ENCODE results near the gene SMAD7.

Gene SMAD7

GRCh38 chr18:48959921-48960920 is 9.5 kb upstream of the SMAD7 start:
- DNase-seq (ENCODE audit: low spot score): peak; percentile 74

GRCh38 chr18:48959551-48959920 is 8.8 kb upstream of the SMAD7 start:
- DNase-seq (ENCODE audit: low spot score): no peak

GRCh38 chr18:48958951-48959350 is 8.2 kb upstream of the SMAD7 start:
- no peak for DNase-seq (ENCODE audit: low spot score)

GRCh38 chr18:48957616-48958015 is 6.9 kb upstream of the SMAD7 start:
- DNase-seq (ENCODE audit: low spot score): no peak

- DNase-seq (ENCODE audit: low spot score): no peak
Observed at GRCh38 chr18:48957136-48957535, 6.4 kb upstream of the SMAD7 start.

- DNase-seq (ENCODE audit: low spot score): no peak
Observed at GRCh38 chr18:48956356-48956755, 5.6 kb upstream of the SMAD7 start.

GRCh38 chr18:48955830-48956261 is 5.1 kb upstream of the SMAD7 start:
- peak; percentile 95 for DNase-seq (ENCODE audit: low spot score)

GRCh38 chr18:48954886-48955819 is 4.4 kb upstream of the SMAD7 start:
- peak; percentile 34 for DNase-seq (ENCODE audit: low spot score)

GRCh38 chr18:48953104-48953706 is 2.4 kb upstream of the SMAD7 start:
- no peak for DNase-seq (ENCODE audit: low spot score)

- DNase-seq (ENCODE audit: low spot score): peak; percentile 92
Observed at GRCh38 chr18:48952287-48953103, 1.7 kb upstream of the SMAD7 start.

GRCh38 chr18:48951448-48952286 is 902 bp upstream of the SMAD7 start:
- peak; percentile 94 for DNase-seq (ENCODE audit: low spot score)

GRCh38 chr18:48949606-48950535 is 894 bp downstream of the SMAD7 start:
- peak; percentile 48 for DNase-seq (ENCODE audit: low spot score)

- peak; percentile 72 for DNase-seq (ENCODE audit: low spot score)
Observed at GRCh38 chr18:48949050-48949605, 1.6 kb downstream of the SMAD7 start.

- peak; percentile 68 for DNase-seq (ENCODE audit: low spot score)
Observed at GRCh38 chr18:48948112-48949049, 2.4 kb downstream of the SMAD7 start.

- DNase-seq (ENCODE audit: low spot score): peak; percentile 73
Observed at GRCh38 chr18:48947560-48947959, 3.2 kb downstream of the SMAD7 start.

GRCh38 chr18:48947092-48947491 is 3.7 kb downstream of the SMAD7 start:
- peak; percentile 25 for DNase-seq (ENCODE audit: low spot score)

- peak; percentile 86 for DNase-seq (ENCODE audit: low spot score)
Observed at GRCh38 chr18:48946329-48946835, 4.4 kb downstream of the SMAD7 start.

- no peak for DNase-seq (ENCODE audit: low spot score)
Observed at GRCh38 chr18:48945953-48946217, 4.9 kb downstream of the SMAD7 start.
